CD4-positive, CD25-positive, alpha-beta regulatory T cell (primary cell): ENCODE data around the gene RADIL. TPM values are rescaled to one million over a fixed set of nuclear protein-coding genes. Genes with fewer than 3 reads are reported as not detected.

ENCODE experiments used
- ATAC-seq, 2 donors: fragments of 150-1000 bp; cut with Tn5 transposase; one replicate each; pipeline ENCODE4 v1.10.0; 2021; ENCODE audit warnings: low read depth in 2 of 2, moderate number of reproducible peaks in 2 of 2, moderate library complexity in 1 of 2
- DNase-seq, 3 donors: peaks; one replicate each; pipeline versions ENCODE4 v3.0.0 to v3.0.0-alpha.2; 2012 to 2022; ENCODE audit warnings: mixed read lengths in 1 of 3
- H3K27ac ChIP-seq: one replicate; pipeline ENCODE4 v1.7.0; 2013; ENCODE audit warnings: mild to moderate bottlenecking, low read length; ENCODE audit not compliant: insufficient read depth, poor library complexity, severe bottlenecking
- H3K27me3 ChIP-seq: one replicate; pipeline ENCODE4 v1.7.0; 2013; ENCODE audit warnings: low read length; ENCODE audit not compliant: control insufficient read depth, insufficient read depth
- H3K36me3 ChIP-seq: one replicate; pipeline ENCODE4 v1.7.0; 2013; ENCODE audit warnings: mild to moderate bottlenecking, low read length, moderate library complexity; ENCODE audit not compliant: control insufficient read depth, insufficient read depth
- H3K4me1 ChIP-seq: 2 replicates; pipeline ENCODE4 v1.7.0; 2013; ENCODE audit warnings: mild to moderate bottlenecking, low read length; ENCODE audit not compliant: insufficient read depth, control insufficient read depth, poor library complexity, severe bottlenecking
- H3K4me3 ChIP-seq: one replicate; pipeline ENCODE4 v1.7.0; 2013; ENCODE audit warnings: low read depth, mild to moderate bottlenecking, low read length, moderate library complexity
- H3K9me3 ChIP-seq, 2 experiments: 1 replicate in 1 of 2; 2 replicates in 1 of 2; pipeline ENCODE4 v1.7.0; 2013; ENCODE audit warnings: low read length in 2 of 2, mild to moderate bottlenecking in 1 of 2, moderate library complexity in 1 of 2; ENCODE audit not compliant: control insufficient read depth in 2 of 2
- H3K27ac Mint-ChIP-seq, 3 donors: one replicate each; pipeline ENCODE4 v1.8.0; 2020 to 2022; ENCODE audit warnings: mild to moderate bottlenecking in 3 of 3, mixed read lengths in 3 of 3, moderate library complexity in 2 of 3
- H3K27me3 Mint-ChIP-seq: one replicate; pipeline ENCODE4 v1.8.0; 2022; ENCODE audit warnings: mild to moderate bottlenecking, mixed read lengths
- H3K36me3 Mint-ChIP-seq: one replicate; pipeline ENCODE4 v1.8.0; 2020; ENCODE audit warnings: mixed read lengths
- H3K4me1 Mint-ChIP-seq, 4 donors: one replicate each; pipeline ENCODE4 v1.8.0; 2020 to 2022; ENCODE audit warnings: mixed read lengths in 4 of 4, mild to moderate bottlenecking in 1 of 4
- H3K4me3 Mint-ChIP-seq, 4 donors: one replicate each; pipeline ENCODE4 v1.8.0; 2020 to 2022; ENCODE audit warnings: mild to moderate bottlenecking in 4 of 4, mixed read lengths in 4 of 4, moderate library complexity in 3 of 4
- H3K9me3 Mint-ChIP-seq, 7 donors: one replicate each; pipeline ENCODE4 v1.8.0; 2020 to 2022; ENCODE audit warnings: mixed read lengths in 7 of 7, mild to moderate bottlenecking in 3 of 7, moderate library complexity in 2 of 7
- polyA plus RNA-seq, 4 donors: library from polyadenylated mRNA; unstranded; fragments of 300-500 nt; fragmentation: Illumina TruSeq; gene quantifications; one replicate each; pipeline ENCODE4 v1.2.3, GENCODE V29; 2021
- total RNA-seq: library from RNA; stranded (reverse); gene quantifications from one replicate; pipeline ENCODE4 v1.2.3, GENCODE V29; 2022

Gene RADIL
- total and polyA plus RNA-seq, 5 donors from 2014 or later, result not detected

- Mint-ChIP-seq H3K4me3 (no peak overlapping the region), H3K9me3 (no peaks in the 10 kb centered on the region), H3K4me1 (no peaks in the 10 kb centered on the region), H3K27ac (peak overlapping the region in 1 of 3 donors; percentile 32), H3K27me3 (no peaks in the 10 kb centered on the region), H3K36me3 (peaks cover 7% of the 10 kb centered on the region)
- no peak overlapping the region for H3K27ac ChIP-seq
- H3K36me3 ChIP-seq, result peaks cover 51% of the 10 kb centered on the region
- no peaks in the 10 kb centered on the region for H3K9me3 ChIP-seq
- no peak for ATAC-seq
- no peak overlapping the region for H3K4me3 ChIP-seq
- no peaks in the 10 kb centered on the region for H3K27me3 ChIP-seq
- no peak for DNase-seq
- peaks cover 4% of the 10 kb centered on the region for H3K4me1 ChIP-seq
Measured at GRCh38 chr7:4787947-4788626, 95.4 kb downstream of the RADIL start.

GRCh38 chr7:4787541-4787940 is 96.0 kb downstream of the RADIL start:
- ATAC-seq, result no peak
- peaks cover 56% of the 10 kb centered on the region for H3K36me3 ChIP-seq

GRCh38 chr7:4786015-4786414 is 97.5 kb downstream of the RADIL start:
- H3K36me3 Mint-ChIP-seq, result peaks cover 13% of the 10 kb centered on the region

More at GRCh38 chr7:4787541-4787940, 96.0 kb downstream of the RADIL start:
- Histone ChIP-seq H3K4me1 (peaks cover 3% of the 10 kb centered on the region), H3K27ac (no peak overlapping the region), H3K4me3 (no peak overlapping the region), H3K27me3 (no peaks in the 10 kb centered on the region), H3K9me3 (no peaks in the 10 kb centered on the region)
- DNase-seq, result no peak
- Mint-ChIP-seq H3K27me3 (no peaks in the 10 kb centered on the region), H3K27ac (peak overlapping the region in 1 of 3 donors; percentile 32), H3K4me3 (no peak overlapping the region), H3K4me1 (no peaks in the 10 kb centered on the region), H3K36me3 (peaks cover 7% of the 10 kb centered on the region), H3K9me3 (no peaks in the 10 kb centered on the region)

GRCh38 chr7:4785371-4785770 is 98.1 kb downstream of the RADIL start:
- no peaks in the 10 kb centered on the region for H3K9me3 Mint-ChIP-seq
- no peak for DNase-seq
- Histone ChIP-seq H3K4me3 (no peak overlapping the region), H3K27me3 (no peaks in the 10 kb centered on the region), H3K27ac (no peak overlapping the region), H3K9me3 (no peaks in the 10 kb centered on the region), H3K36me3 (peaks cover 69% of the 10 kb centered on the region), H3K4me1 (no peaks in the 10 kb centered on the region)
- no peak overlapping the region for H3K4me3 Mint-ChIP-seq
- H3K27ac Mint-ChIP-seq, result no peak overlapping the region
- no peaks in the 10 kb centered on the region for H3K27me3 Mint-ChIP-seq
- peaks cover 0 to 6% (median 0%) of the 10 kb centered on the region in 4 donors for H3K4me1 Mint-ChIP-seq
- no peak for ATAC-seq
- peaks cover 16% of the 10 kb centered on the region for H3K36me3 Mint-ChIP-seq

More at GRCh38 chr7:4786015-4786414, 97.5 kb downstream of the RADIL start:
- ATAC-seq (no peak), DNase-seq (no peak)
- peaks cover 68% of the 10 kb centered on the region for H3K36me3 ChIP-seq
- H3K4me1 Mint-ChIP-seq, result no peaks in the 10 kb centered on the region
- no peaks in the 10 kb centered on the region for H3K27me3 Mint-ChIP-seq
- H3K4me3 ChIP-seq, result no peak overlapping the region
- H3K27ac ChIP-seq, result no peak overlapping the region
- H3K4me3 Mint-ChIP-seq, result no peak overlapping the region
- no peaks in the 10 kb centered on the region for H3K9me3 Mint-ChIP-seq
- no peaks in the 10 kb centered on the region for H3K27me3 ChIP-seq
- no peak overlapping the region for H3K27ac Mint-ChIP-seq
- H3K9me3 ChIP-seq, result no peaks in the 10 kb centered on the region
- H3K4me1 ChIP-seq, result no peaks in the 10 kb centered on the region

GRCh38 chr7:4784799-4785198 is 98.7 kb downstream of the RADIL start:
- no peak overlapping the region for H3K4me3 ChIP-seq
- peaks cover 69% of the 10 kb centered on the region for H3K36me3 ChIP-seq
- DNase-seq (no peak), ATAC-seq (no peak)
- H3K36me3 Mint-ChIP-seq, result peaks cover 13% of the 10 kb centered on the region
- no peak overlapping the region for H3K27ac Mint-ChIP-seq
- no peaks in the 10 kb centered on the region for H3K27me3 Mint-ChIP-seq
- no peak overlapping the region for H3K4me3 Mint-ChIP-seq
- H3K27ac ChIP-seq, result no peak overlapping the region
- H3K9me3 Mint-ChIP-seq, result no peaks in the 10 kb centered on the region
- no peaks in the 10 kb centered on the region for H3K27me3 ChIP-seq
- H3K4me1 ChIP-seq, result no peaks in the 10 kb centered on the region
- peaks cover 0 to 7% (median 0%) of the 10 kb centered on the region in 4 donors for H3K4me1 Mint-ChIP-seq
- H3K9me3 ChIP-seq, result no peaks in the 10 kb centered on the region

- no peak overlapping the region for H3K27ac Mint-ChIP-seq
- Histone ChIP-seq H3K4me3 (no peak overlapping the region), H3K36me3 (peaks cover 69% of the 10 kb centered on the region), H3K27me3 (no peaks in the 10 kb centered on the region), H3K4me1 (no peaks in the 10 kb centered on the region), H3K27ac (no peak overlapping the region), H3K9me3 (no peaks in the 10 kb centered on the region)
- ATAC-seq, result no peak
- H3K27me3 Mint-ChIP-seq, result no peaks in the 10 kb centered on the region
- peaks cover 0 to 9% (median 0%) of the 10 kb centered on the region in 4 donors for H3K4me1 Mint-ChIP-seq
- no peaks in the 10 kb centered on the region for H3K9me3 Mint-ChIP-seq
- no peak overlapping the region for H3K4me3 Mint-ChIP-seq
- DNase-seq, result no peak
- H3K36me3 Mint-ChIP-seq, result peaks cover 13% of the 10 kb centered on the region
Measured at GRCh38 chr7:4783762-4784351, 99.7 kb downstream of the RADIL start.

- no peak for ATAC-seq
- no peaks in the 10 kb centered on the region for H3K9me3 ChIP-seq
- H3K27me3 ChIP-seq, result no peaks in the 10 kb centered on the region
- peaks cover 4% of the 10 kb centered on the region for H3K4me1 ChIP-seq
- Mint-ChIP-seq H3K4me3 (no peak overlapping the region), H3K36me3 (peaks cover 16% of the 10 kb centered on the region), H3K27me3 (no peaks in the 10 kb centered on the region), H3K27ac (no peak overlapping the region), H3K9me3 (no peaks in the 10 kb centered on the region), H3K4me1 (peaks cover 2 to 11% (median 3%) of the 10 kb centered on the region in 4 donors)
- no peak overlapping the region for H3K27ac ChIP-seq
- H3K36me3 ChIP-seq, result peaks cover 64% of the 10 kb centered on the region
- no peak overlapping the region for H3K4me3 ChIP-seq
- no peak for DNase-seq
Measured at GRCh38 chr7:4783292-4783652, 100.2 kb downstream of the RADIL start.
